NCI-H69 (cell line): ENCODE results near the gene SLC19A1.
A peak's percentile ranks its signal among the peaks of the same experiment; 100 is the strongest.

ENCODE experiments used
- DNase-seq: peaks from one replicate; lab custom pipeline; 2025; lab: John Stamatoyannopoulos, UW

SLC19A1 gene

GRCh38 chr21:45542242-45542666 lies at the start of gene SLC19A1:
SLC19A1 (minus strand) TSS chr21:45542440; CDS start chr21:45537959, 4,481 bp downstream.
- peak; percentile 91 for DNase-seq

GRCh38 chr21:45591619-45592207 lies 49.5 kb upstream of the SLC19A1 start:
- DNase-seq = no peak

- DNase-seq = no peak
Observed at GRCh38 chr21:45590726-45591618, 48.7 kb upstream of the SLC19A1 start.

- DNase-seq = no peak
Observed at GRCh38 chr21:45590246-45590725, 48.0 kb upstream of the SLC19A1 start.

DNA sequence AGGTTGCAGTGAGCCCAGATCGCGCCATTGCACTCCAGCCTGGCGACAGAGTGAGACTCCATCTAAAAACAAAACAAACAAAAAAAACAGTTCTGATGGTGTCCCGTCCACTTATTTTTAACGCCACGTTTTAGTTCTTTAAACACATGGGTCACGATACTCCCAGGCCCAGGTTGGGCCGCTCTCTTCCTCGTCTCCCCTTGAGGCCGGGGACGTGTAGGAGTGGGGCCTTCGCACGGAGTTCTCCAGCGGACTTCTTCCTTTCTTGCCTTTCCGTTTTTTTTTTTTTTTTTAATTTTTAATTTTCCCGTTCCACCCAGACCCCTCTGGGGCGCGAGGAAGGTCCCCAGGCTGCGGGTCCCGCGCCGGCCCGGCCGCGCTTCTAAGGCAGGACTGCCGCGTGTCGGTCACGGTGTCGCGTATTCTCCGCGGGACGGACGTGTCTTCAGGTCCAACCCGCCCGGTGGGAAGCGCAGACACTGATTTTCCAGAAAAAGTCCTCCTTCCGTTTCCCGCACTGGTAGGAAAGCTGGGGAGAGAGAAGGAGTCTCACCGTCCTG lies 47.5 kb upstream of the SLC19A1 start:
- DNase-seq = no peak

DNA sequence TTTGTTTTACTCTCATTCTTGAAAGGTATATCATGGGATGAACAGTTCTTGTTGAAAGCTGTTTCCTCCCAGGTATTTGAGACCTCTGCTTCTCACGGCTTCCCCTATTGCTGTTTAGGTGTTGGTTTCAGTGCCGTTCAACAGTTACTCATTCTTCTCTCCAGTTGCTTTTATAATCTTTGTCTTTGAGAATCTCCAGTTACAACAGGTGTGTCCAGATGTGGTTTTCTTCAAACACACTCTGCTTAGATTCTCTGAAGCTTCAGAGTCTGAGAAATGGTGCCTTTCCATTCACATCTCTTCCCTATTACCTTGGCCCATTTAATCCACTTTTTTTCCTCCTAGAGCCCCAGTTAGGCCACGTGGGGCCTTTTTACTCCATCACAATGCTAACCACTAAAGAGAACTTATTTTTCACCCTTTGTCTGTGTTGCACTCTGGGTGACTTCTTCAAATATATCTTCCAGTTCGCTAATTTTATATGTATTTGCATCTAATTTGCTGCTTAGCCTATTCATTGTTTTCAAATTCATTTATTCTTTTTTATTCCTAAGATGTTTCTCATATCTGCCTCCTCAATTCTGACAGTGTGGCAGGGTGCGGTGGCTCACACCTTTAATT lies 46.7 kb upstream of the SLC19A1 start:
- no peak for DNase-seq

DNA sequence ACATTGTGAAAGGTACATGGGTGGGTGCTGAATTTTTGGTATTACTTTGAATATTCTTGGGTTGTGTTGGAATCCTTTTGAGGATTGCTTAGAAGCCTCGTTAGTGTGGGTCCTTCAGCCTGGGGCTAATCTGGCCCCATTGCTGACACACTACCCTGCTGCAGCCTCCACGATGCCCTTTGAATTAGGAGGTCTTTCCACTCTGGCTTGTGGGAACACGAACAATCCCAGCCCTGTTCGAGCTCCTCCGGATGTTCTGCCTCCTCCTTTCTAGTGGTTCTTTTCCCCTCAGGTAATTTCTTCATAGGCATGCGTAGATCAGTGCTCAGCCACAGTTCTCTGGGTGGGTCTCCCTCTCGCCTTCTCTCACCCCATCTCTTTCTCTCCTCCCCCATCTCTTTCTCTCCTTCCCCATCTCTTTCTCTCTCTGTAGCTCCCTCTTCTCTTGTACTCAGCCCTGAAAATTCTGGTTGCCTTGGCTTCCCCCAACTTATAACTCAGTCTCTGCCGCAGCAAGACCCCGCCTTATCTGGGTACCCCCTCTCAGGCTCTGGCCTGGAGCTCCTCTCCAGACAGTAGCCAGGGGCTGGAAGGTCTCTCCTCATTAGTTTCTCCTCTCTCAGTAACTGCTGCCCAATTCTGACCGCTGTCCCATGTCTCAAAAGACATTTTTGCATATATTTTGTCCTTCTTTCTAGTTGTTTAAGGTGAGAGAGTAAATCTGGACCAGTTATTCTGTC lies 46.0 kb upstream of the SLC19A1 start:
- no peak for DNase-seq

- no peak for DNase-seq
Observed at GRCh38 chr21:45586289-45586858, 44.1 kb upstream of the SLC19A1 start.

DNA sequence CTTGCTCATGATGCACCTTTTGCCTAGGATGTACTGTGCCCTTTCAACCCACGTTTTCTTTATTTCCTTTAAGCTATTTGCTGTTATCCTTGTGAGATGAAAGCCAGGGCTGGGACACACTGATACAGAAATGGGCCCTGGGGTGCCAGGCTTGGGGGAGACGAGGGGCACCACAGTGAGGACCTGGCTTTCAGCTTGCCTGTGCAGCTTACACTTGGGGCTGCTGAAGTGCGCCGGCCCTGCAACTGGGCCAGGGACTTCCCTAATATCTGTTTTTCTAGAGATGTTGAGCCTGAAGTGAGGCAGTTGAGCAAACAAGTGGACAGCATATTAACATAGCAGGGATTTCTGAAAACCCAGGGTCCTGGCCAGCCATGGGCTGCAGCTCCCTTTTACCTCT lies 42.5 kb upstream of the SLC19A1 start:
- no peak for DNase-seq

GRCh38 chr21:45583831-45584509 lies 41.7 kb upstream of the SLC19A1 start:
- DNase-seq = no peak

GRCh38 chr21:45582128-45582527 lies 39.9 kb upstream of the SLC19A1 start:
- no peak for DNase-seq

- no peak for DNase-seq
Observed at GRCh38 chr21:45581322-45581712, 39.1 kb upstream of the SLC19A1 start.

DNA sequence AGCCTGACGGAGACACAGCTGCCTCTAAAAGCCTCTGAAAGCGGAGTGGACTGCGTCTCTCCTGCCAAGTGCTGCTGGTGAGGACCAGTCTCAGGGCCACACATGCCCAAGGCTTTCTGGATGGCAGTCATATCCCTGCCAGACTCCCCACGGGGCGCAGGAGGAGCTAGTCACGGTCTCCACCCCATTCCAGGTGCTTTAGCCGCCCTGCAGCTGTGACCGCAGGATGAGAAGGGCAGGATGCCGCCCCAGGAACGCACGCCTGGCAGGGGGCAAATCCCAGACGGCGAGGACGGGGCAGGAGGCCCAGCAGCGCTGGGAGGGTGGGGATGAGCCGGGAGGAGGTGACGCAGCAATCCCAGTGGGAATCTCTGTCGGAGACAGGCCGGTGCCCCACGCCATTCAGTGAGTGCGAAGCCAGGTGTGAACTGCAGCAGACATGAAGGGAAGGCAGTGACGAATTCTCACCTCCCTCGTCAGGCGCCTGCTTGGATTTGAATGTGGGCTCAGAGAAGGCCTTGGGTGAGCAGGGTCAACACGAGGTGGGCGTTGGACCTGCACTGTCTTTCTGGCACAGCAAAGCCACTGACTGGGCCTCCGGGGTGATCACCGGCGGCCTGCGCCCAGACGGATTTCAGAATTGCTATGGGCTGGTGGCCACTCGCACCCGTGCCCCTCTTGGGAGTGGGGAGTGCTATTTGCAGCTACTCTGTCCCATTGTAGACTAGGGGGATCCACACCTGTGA lies 38.5 kb upstream of the SLC19A1 start:
- DNase-seq = peak; percentile 70

GRCh38 chr21:45580181-45580575 lies 37.9 kb upstream of the SLC19A1 start:
- DNase-seq = no peak

GRCh38 chr21:45579383-45580180 lies 37.3 kb upstream of the SLC19A1 start:
- no peak for DNase-seq

- no peak for DNase-seq
Observed at GRCh38 chr21:45578811-45579381, 36.7 kb upstream of the SLC19A1 start.

GRCh38 chr21:45578176-45578801 lies 36.0 kb upstream of the SLC19A1 start:
- DNase-seq = peak; percentile 87

DNA sequence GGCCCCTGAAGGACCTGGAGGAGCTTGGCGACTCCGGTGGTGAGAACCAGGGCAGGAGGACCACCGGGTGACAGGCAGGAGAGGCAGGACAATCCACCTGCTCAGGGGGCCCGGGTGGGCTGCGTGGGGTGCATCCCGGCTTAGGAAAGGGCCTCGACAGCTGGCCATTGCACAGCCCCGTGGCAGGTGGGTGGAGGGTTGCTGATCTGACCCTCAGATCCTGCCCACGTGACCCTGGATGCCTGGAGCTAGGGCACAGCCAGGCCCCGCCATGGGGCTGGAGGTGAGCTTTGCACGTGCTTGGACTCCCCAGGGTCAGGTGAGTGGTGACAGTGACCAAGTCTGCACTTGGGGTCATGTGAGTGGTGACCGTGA lies 35.5 kb upstream of the SLC19A1 start:
- no peak for DNase-seq
